ENCODE results near the gene SEC63.

SEC63 gene

GRCh38 chr6:107821591-107821990 lies 136.4 kb downstream of the SEC63 start:
- DNase-seq (ENCODE audit: low read depth in 2 of 2) = no peak

GRCh38 chr6:107820338-107821261 lies 137.4 kb downstream of the SEC63 start:
- DNase-seq (ENCODE audit: low read depth in 2 of 2) = peak in 1 of 2 donors; percentile 37
- TF ChIP-seq CTCF (IDR thresholded peaks at IDR 0.05; ENCODE audit: low read depth, low read length) = no peak
- peak overlapping the region in 1 of 2 donors; percentile 2 for H3K4me3 ChIP-seq (replicated peaks in 1 of 2; ENCODE audit: low read depth in 2 of 2, low read length in 2 of 2)

More at GRCh38 chr6:107821591-107821990, 136.4 kb downstream of the SEC63 start:
- H3K4me3 ChIP-seq (replicated peaks in 1 of 2; ENCODE audit: low read depth in 2 of 2, low read length in 2 of 2) = no peak overlapping the region
- no peak for TF ChIP-seq CTCF (IDR thresholded peaks at IDR 0.05; ENCODE audit: low read depth, low read length)

GRCh38 chr6:107819964-107820337 lies 138.1 kb downstream of the SEC63 start:
- no peak for DNase-seq (ENCODE audit: low read depth in 2 of 2)
- H3K4me3 ChIP-seq (replicated peaks in 1 of 2; ENCODE audit: low read depth in 2 of 2, low read length in 2 of 2) = no peak overlapping the region
- no peak for TF ChIP-seq CTCF (IDR thresholded peaks at IDR 0.05; ENCODE audit: low read depth, low read length)

GRCh38 chr6:107819217-107819616 lies 138.8 kb downstream of the SEC63 start:
- TF ChIP-seq CTCF (IDR thresholded peaks at IDR 0.05; ENCODE audit: low read depth, low read length) = no peak
- DNase-seq (ENCODE audit: low read depth in 2 of 2) = no peak
- H3K4me3 ChIP-seq (replicated peaks in 1 of 2; ENCODE audit: low read depth in 2 of 2, low read length in 2 of 2) = no peak overlapping the region

- no peak for DNase-seq (ENCODE audit: low read depth in 2 of 2)
- no peak for TF ChIP-seq CTCF (IDR thresholded peaks at IDR 0.05; ENCODE audit: low read depth, low read length)
- H3K4me3 ChIP-seq (replicated peaks in 1 of 2; ENCODE audit: low read depth in 2 of 2, low read length in 2 of 2) = no peak overlapping the region
Measured at GRCh38 chr6:107818272-107818671, 139.7 kb downstream of the SEC63 start.

- no peak for TF ChIP-seq CTCF (IDR thresholded peaks at IDR 0.05; ENCODE audit: low read depth, low read length)
- no peak for DNase-seq (ENCODE audit: low read depth in 2 of 2)
- H3K4me3 ChIP-seq (replicated peaks in 1 of 2; ENCODE audit: low read depth in 2 of 2, low read length in 2 of 2) = no peak overlapping the region
Measured at GRCh38 chr6:107817784-107818183, 140.2 kb downstream of the SEC63 start.
